Right ventricle myocardium superior (tissue), 1 donor: Measurements from ENCODE around the gene CLN6. TPM values are rescaled to one million over a fixed set of nuclear protein-coding genes. Genes with fewer than 3 reads are reported as not detected.

Source experiments
- ATAC-seq: fragments of 200-7000 bp; cut with Tn5 transposase; one replicate; pipeline ENCODE4 v1.9.1; 2020; ENCODE audit warnings: mild to moderate bottlenecking; ENCODE audit not compliant: poor library complexity
- DNase-seq: peaks from one replicate; pipeline ENCODE4 v3.0.0-alpha.2; 2020
- intact Hi-C: fragments of 100-400 bp; cut with DNase I; formaldehyde crosslinking; loops from one replicate; pipeline ENCODE4 v1.11.2; 2022
- long read RNA-seq: library from polyadenylated mRNA; unstranded; transcript quantifications from one replicate; pipeline ENCODE4 v2.0.0, GENCODE V29; 2021
- total RNA-seq: library from RNA; stranded (reverse); fragmentation: NEBNext Ultra II Directional; extraction: Animal tissue kit (Norgen Biotek cat#: 25700); gene quantifications from one replicate; pipeline ENCODE4 v1.2.1, GENCODE V29; 2021
- donor health status: DM: no; HTN: yes; CAD: no; lungs with severe emphysema.

The CLN6 gene
- total RNA-seq = 6.9 TPM
- long read RNA-seq, transcript CLN6-201 (7 exons, 2,243 nt) = major isoform, 17 of 25 reads
- long read RNA-seq, partial matches to known transcripts = 0 of 25 reads
- long read RNA-seq, other reads (novel, unspliced or antisense) = 5 of 25 reads

GRCh38 chr15:68229386-68230156, at the start of gene CLN6:
Gene CLN6 (minus strand): TSS chr15:68229728. CDS start chr15:68229584, 144 bp downstream.
- intact Hi-C loops = no loop called here
- DNase-seq (peak; percentile 89), ATAC-seq (peak; percentile 99)

GRCh38 chr15:68278595-68279405, 49.3 kb upstream of the CLN6 start:
- intact Hi-C loops = no loop called here
- DNase-seq (no peak), ATAC-seq (no peak)

GRCh38 chr15:68278345-68278594, 48.7 kb upstream of the CLN6 start:
- intact Hi-C loops = no loop called here
- DNase-seq = no peak
- ATAC-seq = no peak

DNA sequence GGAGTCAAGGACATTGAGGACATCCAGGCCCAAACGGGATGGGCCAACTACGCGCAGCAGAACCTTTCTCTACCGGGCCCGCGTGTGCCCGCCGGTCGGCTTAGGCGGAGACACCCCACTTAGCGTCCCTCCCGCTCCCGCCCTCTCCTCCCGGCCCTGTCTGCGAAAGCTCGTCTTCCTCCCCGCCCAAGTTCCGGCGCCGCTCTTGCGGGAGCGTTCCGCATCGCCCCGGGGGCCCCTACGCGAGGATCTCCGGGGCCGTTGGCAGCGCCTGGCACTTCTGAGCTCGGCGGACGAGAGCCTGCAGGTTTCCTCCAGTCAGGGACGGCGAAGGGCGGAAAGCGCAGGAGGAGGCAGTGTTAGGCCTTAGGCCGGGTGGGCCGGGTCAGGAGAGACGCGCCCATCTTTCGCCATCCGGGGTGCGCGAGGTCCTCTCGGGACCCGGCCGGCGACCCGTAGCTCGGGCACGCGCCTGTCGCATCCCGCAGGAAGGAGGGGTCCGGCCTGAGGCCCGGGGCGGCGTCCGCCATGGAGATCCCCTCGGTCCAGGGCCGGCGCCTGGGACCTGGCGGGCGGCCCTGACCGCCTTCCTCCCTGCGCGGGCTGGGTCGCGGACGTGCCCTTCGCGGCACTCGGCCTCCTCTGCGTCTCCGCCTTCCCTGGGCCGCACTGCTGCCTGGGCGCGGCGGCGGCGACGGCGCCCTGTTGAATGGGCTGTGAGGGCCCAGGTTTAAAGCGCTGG, 48.2 kb upstream of the CLN6 start, which contains the start of gene FEM1B:
FEM1B (plus strand) TSS at position 143 of the 742 bp plus-strand sequence. CDS start 673 bp downstream, outside the sequence.
- ATAC-seq = peak; percentile 93
- DNase-seq = peak; percentile 94
- intact Hi-C loops = no loop called here

- intact Hi-C loops = no loop called here
- ATAC-seq = peak; percentile 45
- DNase-seq = peak; percentile 64
Observed at GRCh38 chr15:68277131-68277602, 47.6 kb upstream of the CLN6 start.

- no peak for ATAC-seq
- intact Hi-C loops = no loop called here
- DNase-seq = no peak
Observed at GRCh38 chr15:68276668-68277067, 47.1 kb upstream of the CLN6 start.

- ATAC-seq = no peak
- intact Hi-C loops = no loop called here
- DNase-seq = no peak
Observed at GRCh38 chr15:68275165-68275746, 45.7 kb upstream of the CLN6 start.

DNA sequence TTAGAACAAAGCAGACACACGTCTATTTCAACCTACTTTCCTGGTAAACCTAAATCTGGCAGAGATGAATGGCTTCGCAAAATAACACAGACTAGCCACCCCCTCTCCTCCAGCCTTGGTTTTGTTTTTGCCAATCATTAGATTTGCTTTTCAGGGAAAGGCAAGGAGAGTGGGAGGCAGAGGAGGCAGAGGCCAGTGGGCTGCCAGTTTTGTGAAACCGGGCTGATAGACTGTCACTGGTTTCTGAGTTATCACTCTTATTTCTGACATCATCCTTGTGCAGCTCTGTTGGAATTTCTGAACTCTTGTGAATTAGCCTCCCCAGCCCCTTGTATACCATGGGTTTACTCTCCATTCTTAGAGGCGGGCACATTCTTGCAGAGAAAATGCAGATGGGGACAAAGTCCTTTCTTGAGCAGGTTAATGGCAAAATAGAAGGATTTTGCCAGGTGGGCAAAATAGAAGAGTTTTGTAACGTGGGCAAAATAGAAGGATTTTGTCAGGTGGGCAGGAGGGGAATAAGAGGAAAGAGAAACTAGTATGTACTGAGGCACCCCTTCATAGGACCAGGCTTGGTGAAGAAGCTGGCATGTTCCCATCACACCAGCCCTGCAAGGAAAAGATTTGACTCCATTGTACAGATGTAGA, 44.8 kb upstream of the CLN6 start:
- intact Hi-C loops = no loop called here

GRCh38 chr15:68272721-68273271, 43.3 kb upstream of the CLN6 start:
- intact Hi-C loops = no loop called here
- ATAC-seq = no peak
- DNase-seq = no peak

More for the DNA sequence above, 44.8 kb upstream of the CLN6 start:
- DNase-seq (no peak), ATAC-seq (no peak)

GRCh38 chr15:68271854-68272471, 42.4 kb upstream of the CLN6 start:
- DNase-seq (no peak), ATAC-seq (peak; percentile 48)
- intact Hi-C loops = no loop called here

DNA sequence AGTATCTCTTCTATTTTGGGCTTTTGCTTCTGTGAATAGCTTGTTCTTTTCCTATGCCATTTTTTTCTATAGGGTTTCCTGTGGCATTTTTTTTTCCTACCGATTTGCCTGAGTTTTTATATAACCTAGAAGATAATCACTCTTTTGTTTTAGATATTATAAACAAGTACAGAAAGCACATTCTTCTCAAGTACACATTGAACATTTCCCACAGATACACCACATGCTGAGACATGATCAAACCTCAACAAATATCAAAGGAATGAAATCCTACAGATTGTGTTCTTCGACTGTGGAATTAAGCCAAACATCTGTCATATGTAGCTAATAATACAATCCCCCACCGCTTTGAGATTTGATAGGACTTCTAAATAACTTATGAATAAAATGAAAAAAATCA, 38.9 kb upstream of the CLN6 start:
- no peak for DNase-seq
- ATAC-seq = no peak
- intact Hi-C loops = no loop called here

GRCh38 chr15:68265674-68266073, 36.1 kb upstream of the CLN6 start:
- no peak for ATAC-seq

GRCh38 chr15:68265081-68265480, 35.6 kb upstream of the CLN6 start:
- DNase-seq (no peak), ATAC-seq (no peak)
- intact Hi-C loops = no loop called here

More at GRCh38 chr15:68265674-68266073, 36.1 kb upstream of the CLN6 start:
- intact Hi-C loops = no loop called here
- DNase-seq = no peak

GRCh38 chr15:68264282-68264681, 34.8 kb upstream of the CLN6 start:
- DNase-seq (no peak), ATAC-seq (no peak)
- intact Hi-C loops = no loop called here

GRCh38 chr15:68262514-68263356, 33.2 kb upstream of the CLN6 start:
- intact Hi-C loops = no loop called here
- no peak for DNase-seq
- ATAC-seq = no peak

DNA sequence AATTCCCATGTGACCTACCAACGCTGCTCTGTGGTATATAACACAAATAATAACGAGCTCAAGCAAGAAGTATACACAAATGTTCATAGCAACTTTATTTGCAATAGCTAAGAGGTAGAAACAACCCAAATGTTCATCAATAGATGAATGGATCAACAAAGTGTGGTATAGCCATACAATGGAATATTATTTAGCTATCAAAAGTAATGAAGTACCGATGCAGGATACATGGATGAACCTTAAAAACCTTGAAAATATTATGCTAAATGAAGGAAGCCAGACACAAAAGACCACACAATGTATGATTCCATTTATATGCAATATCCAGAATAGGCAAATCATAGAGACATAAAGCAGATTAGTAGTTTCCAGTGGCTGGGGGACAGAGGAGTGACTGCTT, 32.5 kb upstream of the CLN6 start:
- DNase-seq = no peak
- ATAC-seq = no peak
- intact Hi-C loops = no loop called here

DNA sequence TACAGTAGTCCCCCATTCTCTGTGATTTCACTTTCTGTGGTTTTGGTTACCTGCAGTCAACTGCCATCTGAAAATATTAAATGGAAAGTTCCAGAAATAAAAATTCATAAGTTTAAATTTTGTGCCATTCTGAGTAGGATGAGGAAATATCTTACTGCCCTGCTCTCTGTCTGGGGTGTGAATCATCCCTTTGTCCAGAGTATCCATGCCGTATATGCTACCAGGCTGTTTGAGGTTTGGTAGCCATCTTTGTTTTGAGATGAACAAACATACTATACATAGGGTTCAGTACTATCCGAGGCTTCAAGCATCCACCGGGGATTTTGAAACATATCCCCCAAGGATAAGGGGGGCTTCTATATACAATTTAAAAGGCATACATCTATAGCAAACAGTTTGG, 31.7 kb upstream of the CLN6 start:
- DNase-seq (no peak), ATAC-seq (no peak)
- intact Hi-C loops = no loop called here
